Keratinocyte (primary cell): Measurements from ENCODE around the gene CRYAB. TPM values are rescaled to one million over a fixed set of nuclear protein-coding genes. Genes with fewer than 3 reads are reported as not detected.
A peak's percentile ranks its signal among the peaks of the same experiment; 100 is the strongest.

Experiments
- DNase-seq: peaks from one replicate; pipeline ENCODE4 v3.0.0-alpha.2; 2011; ENCODE audit warnings: low read depth, missing footprints, low spot score
- FAIRE-seq: peaks from 2 replicates; lab custom pipeline; 2011; peaks lifted over from hg19 to GRCh38; lab: Jason Lieb, UNC
- H2AFZ ChIP-seq: 2 replicates; pipeline ENCODE4 v1.6.0; 2012; ENCODE audit warnings: low read length, control low read depth, inconsistent platforms; ENCODE audit not compliant: control insufficient read depth
- H3K27ac ChIP-seq: 2 replicates; pipeline ENCODE4 v1.5.1; 2011; ENCODE audit warnings: low read length; ENCODE audit not compliant: control insufficient read depth, insufficient read depth
- H3K27me3 ChIP-seq: 3 replicates; pipeline ENCODE4 v1.6.0; 2011; ENCODE audit warnings: low read length; ENCODE audit not compliant: control insufficient read depth, insufficient read depth; ENCODE audit errors: extremely low read depth
- H3K36me3 ChIP-seq, 2 experiments: 2 replicates in 1 of 2; 3 replicates in 1 of 2; pipeline ENCODE4 v1.5.1; 2011; ENCODE audit warnings: low read length in 2 of 2, mild to moderate bottlenecking in 1 of 2; ENCODE audit not compliant: control insufficient read depth in 2 of 2, insufficient read depth in 2 of 2; ENCODE audit errors: extremely low read depth in 1 of 2
- H3K4me1 ChIP-seq: 3 replicates; pipeline ENCODE4 v1.5.1; 2011; ENCODE audit warnings: low read length; ENCODE audit not compliant: control insufficient read depth, insufficient read depth; ENCODE audit errors: extremely low read depth
- H3K4me2 ChIP-seq: 3 replicates; pipeline ENCODE4 v1.6.0; 2011; ENCODE audit warnings: low read depth, low read length; ENCODE audit not compliant: control insufficient read depth, insufficient read depth; ENCODE audit errors: extremely low read depth
- H3K4me3 ChIP-seq, 3 experiments: fragments of 200-600 bp in 1 of 3; sonication (generic) in 1 of 3; 2 replicates in 2 of 3; 3 replicates in 1 of 3; pipeline ENCODE4 v1.5.1; 2011 to 2016; ENCODE audit warnings: low read length in 3 of 3, mild to moderate bottlenecking in 3 of 3, control low read depth in 2 of 3, inconsistent platforms in 1 of 3, low read depth in 1 of 3, mixed read lengths in 1 of 3, mixed run types in 1 of 3, moderate library complexity in 1 of 3; ENCODE audit not compliant: control insufficient read depth in 2 of 3, insufficient read depth in 2 of 3; ENCODE audit errors: extremely low read depth in 1 of 3
- H3K79me2 ChIP-seq: 2 replicates; pipeline ENCODE4 v1.6.0; 2012; ENCODE audit warnings: low read length; ENCODE audit not compliant: control insufficient read depth, insufficient read depth
- H3K9ac ChIP-seq: 3 replicates; pipeline ENCODE4 v1.6.0; 2011; ENCODE audit warnings: low read length; ENCODE audit not compliant: control insufficient read depth, insufficient read depth; ENCODE audit errors: extremely low read depth
- H3K9me1 ChIP-seq: 3 replicates; pipeline ENCODE4 v1.6.0; 2011; ENCODE audit warnings: low read length; ENCODE audit not compliant: control insufficient read depth, insufficient read depth; ENCODE audit errors: extremely low read depth
- H3K9me3 ChIP-seq: 2 replicates; pipeline ENCODE4 v1.5.1; 2012; ENCODE audit warnings: low read depth, low read length; ENCODE audit not compliant: control insufficient read depth
- H4K20me1 ChIP-seq: 3 replicates; pipeline ENCODE4 v1.6.0; 2011; ENCODE audit warnings: low read length; ENCODE audit not compliant: control insufficient read depth, insufficient read depth; ENCODE audit errors: extremely low read depth
- CTCF ChIP-seq, 3 experiments: IDR thresholded peaks in 1 of 3; conservative IDR thresholded peaks in 1 of 3; optimal IDR thresholded peaks in 1 of 3; 2 replicates in 2 of 3; 3 replicates in 1 of 3; pipeline versions ENCODE3 to v1.5.1; 2011; ENCODE audit warnings: low read length in 3 of 3, mild to moderate bottlenecking in 3 of 3, moderate library complexity in 2 of 3, control low read depth in 1 of 3, inconsistent platforms in 1 of 3; ENCODE audit not compliant: insufficient read depth in 2 of 3; ENCODE audit errors: extremely low read depth in 1 of 3
- EZH2 ChIP-seq: IDR thresholded peaks from one replicate; pipeline ENCODE4 v1.6.1; 2012; ENCODE audit warnings: inconsistent platforms, mild to moderate bottlenecking, low read length, moderate library complexity
- dilution Hi-C: fragments of 300-500 bp; cut with MboI; formaldehyde crosslinking; loops from one replicate; pipeline ENCODE4 v1.7.0; 2020; ENCODE audit warnings: low sequenced_read_pairs; ENCODE audit not compliant: extremely low pct_ligation_motif_present
- polyA plus RNA-seq, 5 experiments: library from polyadenylated mRNA; depleted of rRNA in 3 of 5; stranded (reverse) in 3 of 5; stranded (forward) in 1 of 5; unstranded in 1 of 5; fragments of >200 nt; gene quantifications; 1 replicate in 1 of 5; 2 replicates in 3 of 5; 3 replicates in 1 of 5; pipeline versions ENCODE4 v1.2.1 to v1.2.3, GENCODE V29; 2011 to 2012; ENCODE audit warnings: missing spikeins in 2 of 5, low read depth in 1 of 5, low replicate concordance in 1 of 5

The CRYAB gene
- polyA plus RNA-seq, 1 donor (not counting 4 experiments of a cell fraction or from before 2014, with no cell fraction given) = 11.0 TPM

- Histone ChIP-seq H3K27ac (no peak within 1 kb of the TSS), H3K9ac (peak within 1 kb of the TSS; percentile 14), H3K4me2 (peak within 1 kb of the TSS; percentile 54), H3K36me3 (no peaks in the 10 kb centered on the region), H3K9me1 (no peaks in the 10 kb centered on the region), H3K79me2 (no peaks in the 10 kb centered on the region), H3K9me3 (no peaks in the 10 kb centered on the region), H4K20me1 (no peaks in the 10 kb centered on the region), H2AFZ (peak within 1 kb of the TSS; percentile 58), H3K4me3 (peak within 1 kb of the TSS in 2 of 3 experiments; percentile 19 to 24), H3K27me3 (peaks cover 6% of the 10 kb centered on the region), H3K4me1 (peaks cover 14% of the 10 kb centered on the region)
- no peak for TF ChIP-seq EZH2
- no peak for TF ChIP-seq CTCF (optimal IDR thresholded peaks at IDR 0.05 in 1 of 3, IDR thresholded peaks at IDR 0.05 in 1 of 3, conservative IDR thresholded peaks at IDR 0.05 in 1 of 3; ENCODE audit: extremely low read depth in 1 of 3, insufficient read depth in 2 of 3, low read length in 3 of 3)
- FAIRE-seq (no peak), DNase-seq (no peak)
- dilution Hi-C loops = no loop called here
These were observed 965 bp upstream of the CRYAB start, which contains the start of gene HSPB2 for GRCh38 chr11:111912535-111912934. Gene HSPB2, plus strand, starts transcription at chr11:111912734. Its CDS starts 96 bp downstream, at chr11:111912830.

GRCh38 chr11:111910676-111911562 lies 651 bp downstream of the CRYAB start:
- H3K79me2 ChIP-seq = no peaks in the 10 kb centered on the region
- H3K4me3 ChIP-seq = peak overlapping the region in 1 of 3 experiments; percentile 24
- H3K4me2 ChIP-seq = peak overlapping the region; percentile 54
- H3K4me1 ChIP-seq = peaks cover 14% of the 10 kb centered on the region
- H3K27ac ChIP-seq = no peak overlapping the region
- no peaks in the 10 kb centered on the region for H3K36me3 ChIP-seq
- FAIRE-seq (no peak), DNase-seq (no peak)
- no peaks in the 10 kb centered on the region for H3K9me3 ChIP-seq
- no peaks in the 10 kb centered on the region for H4K20me1 ChIP-seq
- dilution Hi-C loops = no loop called here
- TF ChIP-seq EZH2 (no peak), CTCF (optimal IDR thresholded peaks at IDR 0.05 in 1 of 3, IDR thresholded peaks at IDR 0.05 in 1 of 3, conservative IDR thresholded peaks at IDR 0.05 in 1 of 3; ENCODE audit: extremely low read depth in 1 of 3, insufficient read depth in 2 of 3, low read length in 3 of 3) (no peak)
- no peak overlapping the region for H3K9ac ChIP-seq
- H2AFZ ChIP-seq = no peak overlapping the region
- no peaks in the 10 kb centered on the region for H3K9me1 ChIP-seq
- peaks cover 3% of the 10 kb centered on the region for H3K27me3 ChIP-seq
